Gastroesophageal sphincter (tissue), 3 donors: ENCODE results near the gene KCNIP3.

Source experiments
- POLR2A ChIP-seq, 2 donors: fragments of 450-650 bp; IDR thresholded peaks; one replicate each; pipeline ENCODE4 v1.6.1; 2017; ENCODE audit warnings: antibody characterized with exemption in 2 of 2, mild to moderate bottlenecking in 2 of 2, moderate library complexity in 1 of 2
- TF ChIP-seq, protein P1 (sequence below), 4 experiments: fragments of 200-600 bp in 2 of 4; fragments of 450-650 bp in 2 of 4; sonication (generic) in 1 of 4; IDR thresholded peaks; one replicate each; pipeline ENCODE4 v1.5.1; 2017 to 2019; ENCODE audit warnings: antibody characterized with exemption in 4 of 4, mild to moderate bottlenecking in 2 of 4, moderate library complexity in 2 of 4

DNA sequence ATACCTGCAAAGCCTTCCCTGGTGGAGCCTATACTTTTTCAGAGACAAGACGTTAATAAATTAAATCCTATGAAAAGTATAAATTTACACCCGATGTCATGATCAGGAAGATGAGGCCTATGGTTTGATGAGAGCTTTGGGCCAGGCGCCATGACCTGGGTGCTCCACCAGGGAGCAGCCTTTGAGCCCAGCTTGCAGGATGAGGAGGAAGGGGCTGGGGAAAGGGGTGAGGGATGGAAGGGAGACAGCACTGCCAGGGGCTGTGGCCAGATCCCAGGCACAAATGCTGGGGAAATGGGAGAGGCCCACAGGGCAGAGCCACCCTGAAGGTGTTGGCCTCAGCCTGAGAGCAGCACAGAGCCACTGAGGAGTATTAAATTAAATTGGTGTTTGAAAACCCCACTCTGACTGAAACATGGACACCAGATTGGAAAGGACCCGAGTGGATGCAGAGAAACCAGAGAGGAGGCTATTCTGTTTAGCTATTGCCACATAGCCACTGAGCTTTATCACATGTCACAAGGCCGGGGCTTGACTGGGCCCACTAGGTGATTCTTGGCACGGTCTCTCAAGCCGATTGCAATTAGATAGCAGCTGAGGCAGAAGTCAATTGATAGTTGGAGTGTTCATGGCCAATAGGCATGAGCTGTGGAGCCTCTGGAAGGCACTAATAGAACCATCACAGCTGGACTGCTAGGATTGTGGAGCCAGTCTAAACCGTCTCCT is 95.7 kb downstream of the KCNIP3 start:
- no peak for TF ChIP-seq POLR2A (IDR thresholded peaks at IDR 0.05)
- TF ChIP-seq, protein P1, sequence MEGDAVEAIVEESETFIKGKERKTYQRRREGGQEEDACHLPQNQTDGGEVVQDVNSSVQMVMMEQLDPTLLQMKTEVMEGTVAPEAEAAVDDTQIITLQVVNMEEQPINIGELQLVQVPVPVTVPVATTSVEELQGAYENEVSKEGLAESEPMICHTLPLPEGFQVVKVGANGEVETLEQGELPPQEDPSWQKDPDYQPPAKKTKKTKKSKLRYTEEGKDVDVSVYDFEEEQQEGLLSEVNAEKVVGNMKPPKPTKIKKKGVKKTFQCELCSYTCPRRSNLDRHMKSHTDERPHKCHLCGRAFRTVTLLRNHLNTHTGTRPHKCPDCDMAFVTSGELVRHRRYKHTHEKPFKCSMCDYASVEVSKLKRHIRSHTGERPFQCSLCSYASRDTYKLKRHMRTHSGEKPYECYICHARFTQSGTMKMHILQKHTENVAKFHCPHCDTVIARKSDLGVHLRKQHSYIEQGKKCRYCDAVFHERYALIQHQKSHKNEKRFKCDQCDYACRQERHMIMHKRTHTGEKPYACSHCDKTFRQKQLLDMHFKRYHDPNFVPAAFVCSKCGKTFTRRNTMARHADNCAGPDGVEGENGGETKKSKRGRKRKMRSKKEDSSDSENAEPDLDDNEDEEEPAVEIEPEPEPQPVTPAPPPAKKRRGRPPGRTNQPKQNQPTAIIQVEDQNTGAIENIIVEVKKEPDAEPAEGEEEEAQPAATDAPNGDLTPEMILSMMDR (IDR thresholded peaks at IDR 0.05): no peak
